OCI-LY3 (cell line): ENCODE data around the gene CNOT2.

Source experiments
- H2AFZ ChIP-seq: fragments of 200-600, 300-600 bp; shearing (Covaris generic); 2 replicates; pipeline ENCODE4 v1.6.0; 2014; ENCODE audit warnings: antibody characterized with exemption, low read depth, low read length
- H3K27ac ChIP-seq: fragments of 200-600, 300-600 bp; sonication (generic); 2 replicates; pipeline ENCODE4 v1.5.1; 2014; ENCODE audit warnings: mild to moderate bottlenecking, low read length, moderate library complexity, mixed read lengths
- H3K27me3 ChIP-seq: fragments of 200-600, 300-600 bp; sonication (generic); 2 replicates; pipeline ENCODE4 v1.6.1; 2014; ENCODE audit warnings: low read depth, low read length, mixed read lengths
- H3K36me3 ChIP-seq: fragments of 200-600, 300-600 bp; sonication (generic); replicated peaks from 2 replicates; pipeline ENCODE3; 2014; ENCODE audit warnings: low read depth, low read length, mixed read lengths
- H3K4me1 ChIP-seq: fragments of 300-600, 200-600 bp; sonication (generic); 2 replicates; pipeline ENCODE4 v1.6.1; 2014; ENCODE audit warnings: low read length, mixed read lengths
- H3K4me2 ChIP-seq: fragments of 200-600, 300-600 bp; sonication (generic); 2 replicates; pipeline ENCODE4 v1.6.1; 2014; ENCODE audit warnings: low read length, mixed read lengths
- H3K4me3 ChIP-seq: fragments of 300-600, 200-600 bp; sonication (generic); 2 replicates; pipeline ENCODE4 v1.5.1; 2014; ENCODE audit warnings: antibody characterized with exemption, mild to moderate bottlenecking, low read length, moderate library complexity
- H3K79me2 ChIP-seq: fragments of 300-600, 200-600 bp; shearing (Covaris generic); 2 replicates; pipeline ENCODE4 v1.6.1; 2014; ENCODE audit warnings: mild to moderate bottlenecking, low read length, mixed read lengths
- H3K9ac ChIP-seq: fragments of 300-600, 200-600 bp; shearing (Covaris generic); 2 replicates; pipeline ENCODE4 v1.6.0; 2014; ENCODE audit warnings: mild to moderate bottlenecking, low read length, moderate library complexity
- H3K9me3 ChIP-seq: fragments of 200-600, 300-600 bp; shearing (Covaris generic); 2 replicates; pipeline ENCODE4 v1.6.1; 2014; ENCODE audit warnings: low read length, mixed read lengths; ENCODE audit not compliant: insufficient read depth
- H4K20me1 ChIP-seq: fragments of 200-600, 300-600 bp; sonication (generic); 2 replicates; pipeline ENCODE4 v1.6.1; 2016; ENCODE audit warnings: low read length, mixed read lengths; ENCODE audit not compliant: insufficient read depth
- EZH2phosphoT487 ChIP-seq: fragments of 200-600 bp; shearing (Covaris generic); IDR thresholded peaks from 2 replicates; pipeline ENCODE4 v1.6.1; 2018; ENCODE audit warnings: antibody characterized with exemption, mixed run types, low read depth
- TF ChIP-seq, protein P1 (sequence below): fragments of 200-600, 300-600 bp; sonication (generic); IDR thresholded peaks from 2 replicates; pipeline ENCODE4 v1.5.1; 2014; ENCODE audit warnings: antibody characterized with exemption, low read length, low read depth

The CNOT2 gene, protein sequence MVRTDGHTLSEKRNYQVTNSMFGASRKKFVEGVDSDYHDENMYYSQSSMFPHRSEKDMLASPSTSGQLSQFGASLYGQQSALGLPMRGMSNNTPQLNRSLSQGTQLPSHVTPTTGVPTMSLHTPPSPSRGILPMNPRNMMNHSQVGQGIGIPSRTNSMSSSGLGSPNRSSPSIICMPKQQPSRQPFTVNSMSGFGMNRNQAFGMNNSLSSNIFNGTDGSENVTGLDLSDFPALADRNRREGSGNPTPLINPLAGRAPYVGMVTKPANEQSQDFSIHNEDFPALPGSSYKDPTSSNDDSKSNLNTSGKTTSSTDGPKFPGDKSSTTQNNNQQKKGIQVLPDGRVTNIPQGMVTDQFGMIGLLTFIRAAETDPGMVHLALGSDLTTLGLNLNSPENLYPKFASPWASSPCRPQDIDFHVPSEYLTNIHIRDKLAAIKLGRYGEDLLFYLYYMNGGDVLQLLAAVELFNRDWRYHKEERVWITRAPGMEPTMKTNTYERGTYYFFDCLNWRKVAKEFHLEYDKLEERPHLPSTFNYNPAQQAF

DNA sequence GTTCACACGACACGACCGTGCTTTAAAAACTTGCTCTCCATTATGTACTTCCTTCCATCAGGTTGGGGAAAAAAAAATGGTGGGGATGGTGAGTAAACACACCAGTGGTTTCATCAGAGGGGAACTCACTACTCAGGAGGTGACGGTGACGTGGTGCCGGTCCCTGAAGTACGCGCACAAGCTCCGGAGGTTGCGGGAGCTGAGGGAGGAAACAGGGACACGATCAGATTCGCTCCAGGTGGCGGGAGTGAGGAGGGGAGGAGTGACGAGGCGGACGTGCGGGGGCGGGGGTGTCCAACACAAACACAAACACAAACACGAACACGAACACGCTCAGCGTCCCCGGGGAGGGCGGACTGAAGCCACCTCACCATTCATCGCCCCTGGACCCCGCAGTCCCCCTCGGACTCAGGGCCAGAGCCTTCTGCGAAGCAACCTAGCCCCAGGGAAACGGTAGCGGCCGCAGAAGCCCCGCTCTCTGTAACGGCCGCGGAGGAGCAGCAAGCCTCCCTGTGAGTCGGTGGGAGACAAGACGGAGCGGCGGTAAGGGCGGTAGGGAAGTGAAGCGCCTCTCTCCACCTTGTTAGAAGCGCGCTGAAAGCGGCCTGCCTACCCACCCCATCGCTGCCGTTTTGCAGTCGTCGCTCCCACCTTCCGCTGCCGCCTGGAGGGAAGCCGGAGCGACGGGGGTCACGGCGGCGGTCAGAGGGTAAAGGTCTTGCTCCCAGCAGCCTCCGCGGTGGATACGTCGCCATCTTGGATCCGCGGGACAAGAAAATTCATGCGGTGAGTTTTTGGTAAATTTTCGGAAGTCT is at the start of gene CNOT2:
CNOT2 (plus strand) TSS at position 739 of the 815 bp plus-strand sequence. CDS start 34,794 bp downstream, outside the sequence.
- Histone ChIP-seq H3K27ac (peak within 1 kb of the TSS; percentile 94), H3K27me3 (no peaks in the 10 kb centered on the region), H3K4me1 (peaks cover 27% of the 10 kb centered on the region), H3K36me3 (peaks cover 31% of the 10 kb centered on the region), H3K9me3 (no peaks in the 10 kb centered on the region), H4K20me1 (peaks cover 41% of the 10 kb centered on the region), H3K4me3 (peak within 1 kb of the TSS; percentile 94), H3K4me2 (peak within 1 kb of the TSS; percentile 85), H3K79me2 (peaks cover 65% of the 10 kb centered on the region), H2AFZ (peak within 1 kb of the TSS; percentile 96), H3K9ac (peak within 1 kb of the TSS; percentile 96)
- TF ChIP-seq EZH2phosphoT487 = no peak
- TF ChIP-seq, protein P1, sequence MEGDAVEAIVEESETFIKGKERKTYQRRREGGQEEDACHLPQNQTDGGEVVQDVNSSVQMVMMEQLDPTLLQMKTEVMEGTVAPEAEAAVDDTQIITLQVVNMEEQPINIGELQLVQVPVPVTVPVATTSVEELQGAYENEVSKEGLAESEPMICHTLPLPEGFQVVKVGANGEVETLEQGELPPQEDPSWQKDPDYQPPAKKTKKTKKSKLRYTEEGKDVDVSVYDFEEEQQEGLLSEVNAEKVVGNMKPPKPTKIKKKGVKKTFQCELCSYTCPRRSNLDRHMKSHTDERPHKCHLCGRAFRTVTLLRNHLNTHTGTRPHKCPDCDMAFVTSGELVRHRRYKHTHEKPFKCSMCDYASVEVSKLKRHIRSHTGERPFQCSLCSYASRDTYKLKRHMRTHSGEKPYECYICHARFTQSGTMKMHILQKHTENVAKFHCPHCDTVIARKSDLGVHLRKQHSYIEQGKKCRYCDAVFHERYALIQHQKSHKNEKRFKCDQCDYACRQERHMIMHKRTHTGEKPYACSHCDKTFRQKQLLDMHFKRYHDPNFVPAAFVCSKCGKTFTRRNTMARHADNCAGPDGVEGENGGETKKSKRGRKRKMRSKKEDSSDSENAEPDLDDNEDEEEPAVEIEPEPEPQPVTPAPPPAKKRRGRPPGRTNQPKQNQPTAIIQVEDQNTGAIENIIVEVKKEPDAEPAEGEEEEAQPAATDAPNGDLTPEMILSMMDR = no peak

DNA sequence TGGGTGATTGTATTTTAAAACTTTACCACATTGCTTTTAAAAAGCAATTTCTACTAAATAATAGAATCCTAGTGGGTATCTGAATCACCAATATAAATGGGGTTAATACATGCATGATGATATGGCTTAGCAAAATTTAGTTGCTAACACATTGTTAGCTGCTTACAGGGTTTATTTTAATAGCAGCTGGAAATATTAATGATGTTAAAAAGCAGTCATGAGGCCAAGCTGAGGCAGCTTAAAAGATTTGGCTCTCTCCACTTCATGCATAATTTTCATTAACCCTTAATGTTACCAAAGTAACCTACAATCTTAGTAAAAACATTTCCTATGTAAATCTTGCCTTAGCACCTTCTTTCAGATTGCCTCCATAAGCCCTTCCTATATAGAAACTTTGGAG is 49.2 kb upstream of the CNOT2 start:
- H3K9me3 ChIP-seq = no peaks in the 10 kb centered on the region
- H3K4me1 ChIP-seq = no peaks in the 10 kb centered on the region
- H4K20me1 ChIP-seq = no peaks in the 10 kb centered on the region
- no peak overlapping the region for H2AFZ ChIP-seq
- no peak overlapping the region for H3K27ac ChIP-seq
- H3K4me2 ChIP-seq = no peak overlapping the region
- H3K9ac ChIP-seq = no peak overlapping the region
- no peaks in the 10 kb centered on the region for H3K27me3 ChIP-seq
- no peaks in the 10 kb centered on the region for H3K36me3 ChIP-seq
- no peaks in the 10 kb centered on the region for H3K79me2 ChIP-seq
- no peak overlapping the region for H3K4me3 ChIP-seq
- TF ChIP-seq, protein P1 = no peak
- TF ChIP-seq EZH2phosphoT487 = no peak

DNA sequence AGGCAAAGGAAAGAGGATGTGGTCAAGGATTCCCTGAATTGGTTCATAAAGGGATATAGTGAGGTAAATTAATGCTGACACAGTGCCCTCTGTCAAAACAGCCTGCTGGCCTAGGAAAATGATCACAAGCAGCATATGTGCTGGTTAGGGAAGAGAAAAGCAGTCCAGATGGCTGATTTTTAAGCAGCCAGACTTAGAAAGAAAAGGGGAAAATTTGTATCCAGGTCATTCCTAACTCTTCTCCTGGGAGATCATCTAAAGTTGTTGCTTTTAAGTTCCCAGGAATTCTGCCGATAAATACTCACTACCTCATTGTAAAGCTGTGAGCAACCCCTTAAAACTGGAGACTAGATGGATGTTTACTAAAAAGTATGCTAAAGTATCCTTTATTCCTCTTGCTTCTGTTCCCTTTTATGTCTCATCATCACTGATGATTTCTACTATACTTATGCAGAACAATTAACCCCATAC is 46.4 kb upstream of the CNOT2 start:
- no peaks in the 10 kb centered on the region for H3K9me3 ChIP-seq
- no peak for TF ChIP-seq EZH2phosphoT487
- TF ChIP-seq, protein P1 = no peak
- H3K36me3 ChIP-seq = no peaks in the 10 kb centered on the region
- no peak overlapping the region for H2AFZ ChIP-seq
- no peaks in the 10 kb centered on the region for H3K79me2 ChIP-seq
- no peak overlapping the region for H3K4me3 ChIP-seq
- H3K27ac ChIP-seq = no peak overlapping the region
- no peaks in the 10 kb centered on the region for H3K27me3 ChIP-seq
- no peaks in the 10 kb centered on the region for H4K20me1 ChIP-seq
- no peak overlapping the region for H3K4me2 ChIP-seq
- H3K9ac ChIP-seq = no peak overlapping the region
- H3K4me1 ChIP-seq = no peaks in the 10 kb centered on the region

DNA sequence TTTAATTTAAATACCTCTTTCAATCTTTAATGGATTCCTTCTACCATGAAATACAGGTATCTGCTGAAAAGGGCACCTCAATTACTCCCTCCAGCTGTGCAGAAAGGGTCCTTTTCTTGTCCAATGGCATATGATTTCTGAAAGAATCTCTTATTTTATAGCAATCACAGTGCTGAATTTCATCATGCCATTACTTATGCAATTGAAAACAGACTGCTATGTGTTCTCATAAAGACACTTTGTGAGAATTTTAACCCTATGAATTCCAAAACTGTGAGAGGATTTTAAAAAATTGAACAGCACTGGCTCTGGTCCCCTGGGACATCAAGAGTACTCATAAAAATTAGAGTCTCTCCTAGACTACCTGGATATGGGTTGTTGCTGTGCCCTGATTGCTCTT is 45.9 kb upstream of the CNOT2 start:
- Histone ChIP-seq H3K27ac (no peak overlapping the region), H3K27me3 (no peaks in the 10 kb centered on the region), H3K36me3 (no peaks in the 10 kb centered on the region), H3K4me3 (no peak overlapping the region), H4K20me1 (no peaks in the 10 kb centered on the region), H3K79me2 (no peaks in the 10 kb centered on the region), H3K4me1 (no peaks in the 10 kb centered on the region), H3K9me3 (no peaks in the 10 kb centered on the region), H3K9ac (no peak overlapping the region), H3K4me2 (no peak overlapping the region), H2AFZ (no peak overlapping the region)
- no peak for TF ChIP-seq EZH2phosphoT487
- TF ChIP-seq, protein P1 = no peak
